ENCODE results near the gene RBBP5.

The RBBP5 gene

GRCh38 chr1:205067031-205067430 is 54.7 kb downstream of the RBBP5 start:
- no peak overlapping the region for H2BK5ac ChIP-seq (ENCODE audit: low read depth, low read length, poor library complexity, severe bottlenecking)
- no peak overlapping the region for H2AK5ac ChIP-seq (ENCODE audit: low read length, severe bottlenecking)
- no peak overlapping the region for H3K18ac ChIP-seq (ENCODE audit: low read depth in 1 of 2, low read length in 2 of 2)
- no peak overlapping the region for H3K27ac ChIP-seq (ENCODE audit: low read length, poor library complexity, severe bottlenecking)
- H2BK15ac ChIP-seq (ENCODE audit: low read depth, poor library complexity, severe bottlenecking) = no peak overlapping the region
- DNase-seq = no peak
- no peak overlapping the region for H2AFZ ChIP-seq (ENCODE audit: low read depth, low read length)
- no peak overlapping the region for H2BK120ac ChIP-seq (ENCODE audit: low read depth, low read length)
- H3K36me3 ChIP-seq (ENCODE audit: control insufficient read depth in 1 of 2, insufficient read depth in 2 of 2, low read depth in 1 of 2, low read length in 2 of 2) = no peaks in the 10 kb centered on the region
- no peak overlapping the region for H3K4me2 ChIP-seq (ENCODE audit: low read length, poor library complexity, severe bottlenecking)
- no peak overlapping the region for H3K9ac ChIP-seq (ENCODE audit: low read length)
- H2BK12ac ChIP-seq (ENCODE audit: low read length in 2 of 2) = no peak overlapping the region
- H3K9me3 ChIP-seq (ENCODE audit: control insufficient read depth, low read length) = no peaks in the 10 kb centered on the region
- no peak overlapping the region for H3K4ac ChIP-seq (ENCODE audit: low read depth in 1 of 2, low read length in 2 of 2)
- H3K79me1 ChIP-seq (replicated peaks; ENCODE audit: low read length, poor library complexity, severe bottlenecking) = no peaks in the 10 kb centered on the region
- peaks cover 12 to 37% of the 10 kb centered on the region in 2 experiments for H3K27me3 ChIP-seq (ENCODE audit: control insufficient read depth in 1 of 2, insufficient read depth in 1 of 2, low read length in 2 of 2)
- no peak overlapping the region for H3K23ac ChIP-seq (ENCODE audit: low read length in 2 of 2)
- H3K14ac ChIP-seq (ENCODE audit: low read length in 2 of 2) = no peak overlapping the region
- no peak overlapping the region for H4K91ac ChIP-seq (ENCODE audit: low read length)
- H3K4me1 ChIP-seq (ENCODE audit: control insufficient read depth, insufficient read depth, low read depth, low read length) = peaks cover under 1% of the 10 kb centered on the region
- 80% methylated on average over 6 of the region's 6 CpGs for WGBS
- H4K8ac ChIP-seq (ENCODE audit: low read length) = no peak overlapping the region
- H3K4me3 ChIP-seq (ENCODE audit: insufficient read depth in 1 of 2, low read depth in 1 of 2, low read length in 2 of 2) = no peak overlapping the region

GRCh38 chr1:205066141-205066818 is 55.5 kb downstream of the RBBP5 start:
- Histone ChIP-seq H3K4me1 (ENCODE audit: control insufficient read depth, insufficient read depth, low read depth, low read length) (peaks cover 5% of the 10 kb centered on the region), H3K23ac (ENCODE audit: low read length in 2 of 2) (no peak overlapping the region), H3K14ac (ENCODE audit: low read length in 2 of 2) (no peak overlapping the region), H2AFZ (ENCODE audit: low read depth, low read length) (no peak overlapping the region), H3K27me3 (ENCODE audit: control insufficient read depth in 1 of 2, insufficient read depth in 1 of 2, low read length in 2 of 2) (peaks cover 12 to 39% of the 10 kb centered on the region in 2 experiments), H4K8ac (ENCODE audit: low read length) (no peak overlapping the region), H3K9ac (ENCODE audit: low read length) (no peak overlapping the region), H3K18ac (ENCODE audit: low read depth in 1 of 2, low read length in 2 of 2) (no peak overlapping the region), H2AK5ac (ENCODE audit: low read length, severe bottlenecking) (no peak overlapping the region), H2BK120ac (ENCODE audit: low read depth, low read length) (no peak overlapping the region), H3K36me3 (ENCODE audit: control insufficient read depth in 1 of 2, insufficient read depth in 2 of 2, low read depth in 1 of 2, low read length in 2 of 2) (no peaks in the 10 kb centered on the region), H3K4me3 (ENCODE audit: insufficient read depth in 1 of 2, low read depth in 1 of 2, low read length in 2 of 2) (no peak overlapping the region), H4K91ac (ENCODE audit: low read length) (no peak overlapping the region), H2BK15ac (ENCODE audit: low read depth, poor library complexity, severe bottlenecking) (no peak overlapping the region), H3K4me2 (ENCODE audit: low read length, poor library complexity, severe bottlenecking) (no peak overlapping the region), H2BK5ac (ENCODE audit: low read depth, low read length, poor library complexity, severe bottlenecking) (no peak overlapping the region), H2BK12ac (ENCODE audit: low read length in 2 of 2) (no peak overlapping the region), H3K4ac (ENCODE audit: low read depth in 1 of 2, low read length in 2 of 2) (no peak overlapping the region), H3K79me1 (replicated peaks; ENCODE audit: low read length, poor library complexity, severe bottlenecking) (no peaks in the 10 kb centered on the region), H3K9me3 (ENCODE audit: control insufficient read depth, low read length) (no peaks in the 10 kb centered on the region), H3K27ac (ENCODE audit: low read length, poor library complexity, severe bottlenecking) (no peak overlapping the region)
- DNase-seq = no peak
- WGBS = 67% methylated on average over 13 of the region's 13 CpGs

GRCh38 chr1:205065666-205066065 is 56.1 kb downstream of the RBBP5 start:
- no peaks in the 10 kb centered on the region for H3K9me3 ChIP-seq (ENCODE audit: control insufficient read depth, low read length)
- H3K79me1 ChIP-seq (replicated peaks; ENCODE audit: low read length, poor library complexity, severe bottlenecking) = no peaks in the 10 kb centered on the region
- H3K9ac ChIP-seq (ENCODE audit: low read length) = no peak overlapping the region
- DNase-seq = no peak
- no peak overlapping the region for H4K8ac ChIP-seq (ENCODE audit: low read length)
- H3K4ac ChIP-seq (ENCODE audit: low read depth in 1 of 2, low read length in 2 of 2) = no peak overlapping the region
- H3K14ac ChIP-seq (ENCODE audit: low read length in 2 of 2) = no peak overlapping the region
- no peak overlapping the region for H2BK5ac ChIP-seq (ENCODE audit: low read depth, low read length, poor library complexity, severe bottlenecking)
- no peak overlapping the region for H2BK12ac ChIP-seq (ENCODE audit: low read length in 2 of 2)
- no peak overlapping the region for H2AK5ac ChIP-seq (ENCODE audit: low read length, severe bottlenecking)
- peaks cover 6% of the 10 kb centered on the region for H3K4me1 ChIP-seq (ENCODE audit: control insufficient read depth, insufficient read depth, low read depth, low read length)
- 92% methylated on average over 14 of the region's 14 CpGs for WGBS
- peaks cover 12 to 39% of the 10 kb centered on the region in 2 experiments for H3K27me3 ChIP-seq (ENCODE audit: control insufficient read depth in 1 of 2, insufficient read depth in 1 of 2, low read length in 2 of 2)
- H3K4me2 ChIP-seq (ENCODE audit: low read length, poor library complexity, severe bottlenecking) = no peak overlapping the region
- no peak overlapping the region for H3K23ac ChIP-seq (ENCODE audit: low read length in 2 of 2)
- no peak overlapping the region for H2BK120ac ChIP-seq (ENCODE audit: low read depth, low read length)
- H3K4me3 ChIP-seq (ENCODE audit: insufficient read depth in 1 of 2, low read depth in 1 of 2, low read length in 2 of 2) = no peak overlapping the region
- no peak overlapping the region for H3K18ac ChIP-seq (ENCODE audit: low read depth in 1 of 2, low read length in 2 of 2)
- H3K27ac ChIP-seq (ENCODE audit: low read length, poor library complexity, severe bottlenecking) = no peak overlapping the region
- no peak overlapping the region for H4K91ac ChIP-seq (ENCODE audit: low read length)
- no peaks in the 10 kb centered on the region for H3K36me3 ChIP-seq (ENCODE audit: control insufficient read depth in 1 of 2, insufficient read depth in 2 of 2, low read depth in 1 of 2, low read length in 2 of 2)
- H2AFZ ChIP-seq (ENCODE audit: low read depth, low read length) = no peak overlapping the region
- no peak overlapping the region for H2BK15ac ChIP-seq (ENCODE audit: low read depth, poor library complexity, severe bottlenecking)

DNA sequence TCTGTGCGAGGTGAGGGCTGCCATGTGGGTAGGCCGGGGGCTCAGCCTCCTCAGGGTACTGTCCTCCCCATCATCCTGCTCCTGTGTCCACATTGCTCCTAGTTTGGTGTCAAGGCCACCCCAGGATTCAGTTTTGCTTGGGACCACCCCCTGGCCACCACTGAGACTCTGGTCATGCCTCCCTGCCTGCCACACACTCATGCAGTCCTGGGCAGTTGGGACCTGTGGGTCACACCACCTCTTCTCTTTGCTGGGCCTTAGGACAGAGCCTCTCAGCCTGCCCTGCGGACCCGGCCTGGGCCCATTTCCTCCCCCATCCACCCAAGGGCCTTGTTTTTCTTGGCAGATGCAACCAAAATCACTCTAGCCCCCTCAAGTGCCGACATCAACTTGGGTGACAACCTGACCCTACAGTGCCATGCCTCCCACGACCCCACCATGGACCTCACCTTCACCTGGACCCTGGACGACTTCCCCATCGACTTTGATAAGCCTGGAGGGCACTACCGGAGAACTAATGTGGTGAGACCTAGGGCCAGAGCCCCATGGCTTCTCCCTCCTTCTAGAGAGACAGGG is 56.9 kb downstream of the RBBP5 start:
- peaks cover 12 to 39% of the 10 kb centered on the region in 2 experiments for H3K27me3 ChIP-seq (ENCODE audit: control insufficient read depth in 1 of 2, insufficient read depth in 1 of 2, low read length in 2 of 2)
- no peaks in the 10 kb centered on the region for H3K9me3 ChIP-seq (ENCODE audit: control insufficient read depth, low read length)
- no peak overlapping the region for H3K14ac ChIP-seq (ENCODE audit: low read length in 2 of 2)
- H2BK120ac ChIP-seq (ENCODE audit: low read depth, low read length) = no peak overlapping the region
- no peak overlapping the region for H4K8ac ChIP-seq (ENCODE audit: low read length)
- H3K36me3 ChIP-seq (ENCODE audit: control insufficient read depth in 1 of 2, insufficient read depth in 2 of 2, low read depth in 1 of 2, low read length in 2 of 2) = no peaks in the 10 kb centered on the region
- H3K4me1 ChIP-seq (ENCODE audit: control insufficient read depth, insufficient read depth, low read depth, low read length) = peaks cover 6% of the 10 kb centered on the region
- H2BK12ac ChIP-seq (ENCODE audit: low read length in 2 of 2) = no peak overlapping the region
- no peak overlapping the region for H2AFZ ChIP-seq (ENCODE audit: low read depth, low read length)
- no peak overlapping the region for H3K27ac ChIP-seq (ENCODE audit: low read length, poor library complexity, severe bottlenecking)
- H3K4me2 ChIP-seq (ENCODE audit: low read length, poor library complexity, severe bottlenecking) = no peak overlapping the region
- H3K4ac ChIP-seq (ENCODE audit: low read depth in 1 of 2, low read length in 2 of 2) = no peak overlapping the region
- no peak overlapping the region for H4K91ac ChIP-seq (ENCODE audit: low read length)
- no peaks in the 10 kb centered on the region for H3K79me1 ChIP-seq (replicated peaks; ENCODE audit: low read length, poor library complexity, severe bottlenecking)
- no peak overlapping the region for H2AK5ac ChIP-seq (ENCODE audit: low read length, severe bottlenecking)
- H3K18ac ChIP-seq (ENCODE audit: low read depth in 1 of 2, low read length in 2 of 2) = no peak overlapping the region
- no peak overlapping the region for H3K4me3 ChIP-seq (ENCODE audit: insufficient read depth in 1 of 2, low read depth in 1 of 2, low read length in 2 of 2)
- no peak for DNase-seq
- 87% methylated on average over 9 of the region's 9 CpGs for WGBS
- H3K23ac ChIP-seq (ENCODE audit: low read length in 2 of 2) = no peak overlapping the region
- H2BK15ac ChIP-seq (ENCODE audit: low read depth, poor library complexity, severe bottlenecking) = no peak overlapping the region
- H2BK5ac ChIP-seq (ENCODE audit: low read depth, low read length, poor library complexity, severe bottlenecking) = no peak overlapping the region
- H3K9ac ChIP-seq (ENCODE audit: low read length) = no peak overlapping the region
